IPS-18a (cell line): ENCODE measurements around the gene LDLRAD4.

Experiments used
- H3K27ac ChIP-seq: one replicate; pipeline ENCODE4 v1.5.1; 2013; ENCODE audit warnings: low read length
- H3K27me3 ChIP-seq: one replicate; pipeline ENCODE4 v1.6.1; 2013; ENCODE audit warnings: mild to moderate bottlenecking, low read length; ENCODE audit not compliant: control insufficient read depth, insufficient read depth
- H3K36me3 ChIP-seq: one replicate; pipeline ENCODE4 v1.6.1; 2013; ENCODE audit warnings: low read depth, low read length; ENCODE audit not compliant: control insufficient read depth
- H3K4me1 ChIP-seq: one replicate; pipeline ENCODE4 v1.6.1; 2013; ENCODE audit warnings: low read depth, low read length; ENCODE audit not compliant: control insufficient read depth
- H3K4me3 ChIP-seq: one replicate; pipeline ENCODE4 v1.5.1; 2013; ENCODE audit warnings: low read length
- H3K9ac ChIP-seq: one replicate; pipeline ENCODE4 v1.6.1; 2013; ENCODE audit warnings: mild to moderate bottlenecking, low read length, moderate library complexity
- H3K9me3 ChIP-seq: one replicate; pipeline ENCODE4 v1.6.1; 2013; ENCODE audit warnings: low read depth, low read length; ENCODE audit not compliant: control insufficient read depth

Gene LDLRAD4

DNA sequence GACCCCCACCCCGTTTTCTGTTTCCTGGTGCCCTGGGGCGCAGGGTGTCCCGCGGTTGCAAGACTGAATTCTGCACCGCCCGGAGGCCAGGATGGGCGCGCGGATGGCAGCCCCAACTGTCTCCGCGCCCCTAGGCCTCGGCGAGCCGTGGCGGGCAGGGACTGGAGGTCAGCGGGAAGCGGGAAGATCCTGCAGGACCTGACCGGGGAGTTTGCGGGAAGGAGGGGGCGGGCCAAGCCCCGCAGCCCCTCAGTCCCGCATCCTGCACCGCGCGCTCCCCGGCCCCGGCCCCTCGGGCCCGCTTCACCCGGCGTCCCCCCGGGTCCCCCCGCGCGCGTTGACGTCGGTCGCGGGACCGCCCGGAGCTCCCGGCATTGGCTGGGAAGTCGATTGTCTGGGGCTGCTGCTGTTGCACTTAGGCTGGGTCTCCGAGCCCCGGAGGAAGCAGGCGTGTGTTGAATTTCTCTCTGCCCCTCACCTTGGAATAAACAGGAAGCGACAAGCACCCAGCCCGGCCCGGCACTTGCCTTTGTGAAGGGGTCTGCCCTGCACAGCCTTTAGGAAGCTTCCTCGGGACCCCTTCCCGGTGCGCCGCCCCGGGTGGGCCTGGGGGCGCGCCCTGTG lies at the start of gene LDLRAD4:
Gene LDLRAD4 (plus strand): TSS at position 393 of the 624 bp plus-strand sequence.
- peaks cover 15% of the 10 kb centered on the region for H3K4me1 ChIP-seq
- H3K27ac ChIP-seq: no peak within 1 kb of the TSS
- H3K9ac ChIP-seq: no peak within 1 kb of the TSS
- H3K36me3 ChIP-seq: no peaks in the 10 kb centered on the region
- peaks cover 58% of the 10 kb centered on the region for H3K27me3 ChIP-seq
- H3K4me3 ChIP-seq: peak within 1 kb of the TSS; percentile 65
- no peaks in the 10 kb centered on the region for H3K9me3 ChIP-seq

DNA sequence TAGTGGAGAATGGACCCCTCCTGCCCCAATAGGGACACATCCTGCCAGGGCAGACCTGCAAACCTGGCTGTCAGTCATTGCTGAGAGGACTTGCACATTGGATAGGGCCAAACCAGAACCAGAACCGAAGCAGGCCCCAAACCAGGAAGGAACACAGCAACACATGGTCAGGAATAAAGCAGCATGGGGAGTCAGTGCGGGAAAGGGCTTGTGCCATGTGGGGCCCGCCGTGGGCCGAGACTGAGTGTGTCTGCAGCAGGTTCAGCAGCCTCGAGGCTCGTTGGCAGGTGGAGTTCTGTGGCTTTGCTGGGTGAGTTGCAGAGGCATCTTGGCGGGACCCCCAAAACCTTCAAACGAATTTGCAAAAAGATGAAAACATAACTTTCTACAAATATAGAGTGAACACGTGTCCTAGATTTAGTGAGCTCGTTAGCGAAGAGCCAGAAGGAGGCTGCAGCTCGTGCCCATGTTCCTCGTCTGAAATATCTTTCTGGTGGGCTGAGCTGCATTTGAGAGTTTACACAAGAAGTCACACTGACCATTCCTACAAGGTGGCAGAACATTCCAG lies 44.9 kb upstream of the LDLRAD4 start:
- H3K9ac ChIP-seq: no peak overlapping the region
- H3K27ac ChIP-seq: no peak overlapping the region
- no peaks in the 10 kb centered on the region for H3K36me3 ChIP-seq
- no peaks in the 10 kb centered on the region for H3K4me1 ChIP-seq
- H3K27me3 ChIP-seq: no peaks in the 10 kb centered on the region
- no peaks in the 10 kb centered on the region for H3K9me3 ChIP-seq
- no peak overlapping the region for H3K4me3 ChIP-seq

DNA sequence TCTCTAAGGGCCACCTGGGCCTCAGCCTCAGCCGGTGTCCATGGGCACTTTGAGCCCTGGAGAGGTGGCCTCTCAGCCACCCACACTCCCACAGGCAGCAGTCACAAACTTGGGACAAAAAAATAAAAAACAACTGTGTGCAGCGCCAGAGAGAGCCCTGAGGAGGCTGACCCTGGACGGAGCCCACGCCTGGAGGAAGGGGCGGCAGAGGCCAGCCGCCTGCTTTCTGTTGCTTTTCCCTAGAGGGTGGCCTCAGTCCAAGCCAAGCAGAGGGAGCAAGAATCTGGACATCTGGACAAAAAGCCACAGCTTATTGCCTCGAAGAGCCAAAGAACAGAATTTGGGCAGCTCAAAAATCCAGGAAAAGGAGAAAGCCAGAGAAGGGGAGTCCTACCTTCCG lies 43.3 kb upstream of the LDLRAD4 start:
- no peak overlapping the region for H3K27ac ChIP-seq
- H3K9ac ChIP-seq: no peak overlapping the region
- H3K4me3 ChIP-seq: no peak overlapping the region
- H3K36me3 ChIP-seq: no peaks in the 10 kb centered on the region
- H3K27me3 ChIP-seq: no peaks in the 10 kb centered on the region
- no peaks in the 10 kb centered on the region for H3K9me3 ChIP-seq
- H3K4me1 ChIP-seq: no peaks in the 10 kb centered on the region

DNA sequence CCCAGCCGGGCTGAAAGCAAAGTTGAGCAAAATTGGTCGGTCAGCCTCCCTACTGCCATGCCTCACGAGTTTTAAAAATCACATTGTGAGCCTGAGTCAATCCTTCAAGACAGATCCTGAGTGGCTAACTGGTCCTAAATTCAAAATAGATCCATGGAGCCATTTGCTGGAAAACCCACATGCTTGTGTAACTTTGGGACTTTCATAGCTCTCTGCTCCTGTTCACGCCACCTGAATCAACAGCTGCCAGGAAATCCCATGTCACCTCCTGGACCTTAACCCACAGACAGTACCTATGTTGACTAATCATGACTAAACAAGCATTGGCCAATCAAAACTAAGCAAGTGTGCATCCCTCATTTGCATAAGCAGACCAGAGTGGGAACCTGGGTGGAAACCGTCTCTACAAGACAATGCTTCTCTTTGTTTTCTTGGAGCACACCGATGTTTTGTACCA lies 42.8 kb upstream of the LDLRAD4 start:
- H3K9ac ChIP-seq: no peak overlapping the region
- H3K27me3 ChIP-seq: no peaks in the 10 kb centered on the region
- no peaks in the 10 kb centered on the region for H3K9me3 ChIP-seq
- H3K4me3 ChIP-seq: no peak overlapping the region
- H3K36me3 ChIP-seq: no peaks in the 10 kb centered on the region
- H3K27ac ChIP-seq: no peak overlapping the region
- H3K4me1 ChIP-seq: no peaks in the 10 kb centered on the region

DNA sequence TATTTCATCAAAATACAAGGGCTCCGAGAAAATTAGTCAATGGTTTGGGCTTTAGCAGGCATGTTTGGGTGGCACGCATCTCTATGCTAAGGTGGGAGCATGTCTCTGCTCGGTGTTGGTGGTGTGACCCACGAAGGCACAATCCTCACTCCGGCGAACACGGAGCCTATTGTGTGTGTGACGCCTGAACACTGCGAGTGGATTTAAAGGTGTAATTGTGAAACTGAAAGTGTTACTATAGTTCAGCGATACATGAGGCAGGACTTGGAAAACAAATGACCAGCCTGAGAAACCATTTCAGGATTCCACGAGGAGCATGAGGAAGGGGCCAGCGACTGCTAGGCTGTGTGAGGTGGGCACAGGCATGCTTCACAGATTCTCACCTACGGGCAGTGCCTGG lies 41.7 kb upstream of the LDLRAD4 start:
- no peaks in the 10 kb centered on the region for H3K27me3 ChIP-seq
- no peak overlapping the region for H3K4me3 ChIP-seq
- no peak overlapping the region for H3K27ac ChIP-seq
- H3K9me3 ChIP-seq: no peaks in the 10 kb centered on the region
- H3K4me1 ChIP-seq: no peaks in the 10 kb centered on the region
- H3K9ac ChIP-seq: no peak overlapping the region
- no peaks in the 10 kb centered on the region for H3K36me3 ChIP-seq

DNA sequence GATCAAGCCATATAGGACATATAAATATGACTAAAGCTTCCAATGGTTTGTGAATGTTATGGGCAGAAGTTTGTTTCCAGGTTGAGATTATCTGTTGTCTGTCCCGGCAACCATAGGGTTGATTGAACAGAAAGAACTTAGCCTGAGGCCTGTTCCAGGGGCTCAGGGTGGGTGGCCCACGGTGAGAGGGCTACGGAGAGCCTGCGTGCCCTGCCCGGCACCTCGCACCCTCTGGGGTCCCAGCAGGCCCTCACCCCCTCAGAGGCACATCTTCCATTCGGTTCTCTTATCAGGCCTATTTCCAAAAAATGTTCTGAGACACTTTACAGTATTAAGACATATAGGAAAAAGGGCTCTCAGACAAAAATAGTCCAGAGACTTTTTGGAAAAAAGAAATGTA lies 40.4 kb upstream of the LDLRAD4 start:
- H3K27ac ChIP-seq: no peak overlapping the region
- H3K4me1 ChIP-seq: no peaks in the 10 kb centered on the region
- no peaks in the 10 kb centered on the region for H3K36me3 ChIP-seq
- no peaks in the 10 kb centered on the region for H3K27me3 ChIP-seq
- no peak overlapping the region for H3K4me3 ChIP-seq
- no peaks in the 10 kb centered on the region for H3K9me3 ChIP-seq
- H3K9ac ChIP-seq: no peak overlapping the region

DNA sequence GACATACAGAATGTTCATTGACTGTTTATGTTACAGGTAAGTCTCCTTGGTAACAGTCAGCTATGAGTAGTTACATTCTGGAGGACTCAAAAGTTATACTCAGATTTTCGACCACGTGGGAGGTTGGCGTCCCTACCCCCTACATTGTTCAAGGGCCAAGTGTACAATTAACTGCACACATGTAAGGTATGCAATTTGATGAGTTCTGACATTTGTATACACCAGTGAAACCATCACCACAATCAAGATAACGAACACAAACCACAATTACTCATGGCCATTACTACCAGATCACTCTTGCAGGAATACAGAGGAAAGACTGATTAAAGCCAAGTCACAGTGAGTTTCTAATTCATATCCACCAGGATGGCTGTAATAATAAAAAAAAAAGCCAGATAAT lies 39.6 kb upstream of the LDLRAD4 start:
- Histone ChIP-seq H3K36me3 (no peaks in the 10 kb centered on the region), H3K9ac (no peak overlapping the region), H3K27me3 (no peaks in the 10 kb centered on the region), H3K4me3 (no peak overlapping the region), H3K9me3 (no peaks in the 10 kb centered on the region), H3K27ac (no peak overlapping the region), H3K4me1 (no peaks in the 10 kb centered on the region)

DNA sequence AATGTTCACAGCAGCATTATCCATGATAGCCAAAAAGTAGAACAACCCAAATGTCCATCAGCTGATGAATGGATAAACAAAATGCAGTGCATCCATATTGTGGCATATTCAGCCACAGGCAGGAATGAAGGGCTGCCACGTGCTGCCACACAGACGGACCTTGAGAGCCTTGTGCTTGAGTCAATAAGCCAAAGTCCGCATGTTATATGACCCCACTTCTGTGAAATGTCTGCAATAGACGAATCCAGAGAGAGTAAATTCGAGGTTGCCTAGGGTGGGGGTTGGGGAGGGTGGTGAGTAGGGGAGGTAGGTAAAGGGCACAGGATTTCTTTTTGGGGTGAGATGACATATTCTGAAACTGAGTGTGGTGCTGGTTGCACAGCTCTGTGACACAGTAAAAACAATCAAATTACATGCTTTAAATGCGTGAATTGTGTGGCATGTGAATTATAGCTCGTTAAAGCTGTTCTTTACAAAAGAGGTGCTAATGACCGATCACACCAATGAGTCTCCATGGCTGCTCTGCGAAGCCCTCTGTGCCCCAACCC lies 38.9 kb upstream of the LDLRAD4 start:
- H3K27ac ChIP-seq: no peak overlapping the region
- no peaks in the 10 kb centered on the region for H3K36me3 ChIP-seq
- H3K4me3 ChIP-seq: no peak overlapping the region
- no peaks in the 10 kb centered on the region for H3K4me1 ChIP-seq
- H3K9ac ChIP-seq: no peak overlapping the region
- no peaks in the 10 kb centered on the region for H3K9me3 ChIP-seq
- no peaks in the 10 kb centered on the region for H3K27me3 ChIP-seq

DNA sequence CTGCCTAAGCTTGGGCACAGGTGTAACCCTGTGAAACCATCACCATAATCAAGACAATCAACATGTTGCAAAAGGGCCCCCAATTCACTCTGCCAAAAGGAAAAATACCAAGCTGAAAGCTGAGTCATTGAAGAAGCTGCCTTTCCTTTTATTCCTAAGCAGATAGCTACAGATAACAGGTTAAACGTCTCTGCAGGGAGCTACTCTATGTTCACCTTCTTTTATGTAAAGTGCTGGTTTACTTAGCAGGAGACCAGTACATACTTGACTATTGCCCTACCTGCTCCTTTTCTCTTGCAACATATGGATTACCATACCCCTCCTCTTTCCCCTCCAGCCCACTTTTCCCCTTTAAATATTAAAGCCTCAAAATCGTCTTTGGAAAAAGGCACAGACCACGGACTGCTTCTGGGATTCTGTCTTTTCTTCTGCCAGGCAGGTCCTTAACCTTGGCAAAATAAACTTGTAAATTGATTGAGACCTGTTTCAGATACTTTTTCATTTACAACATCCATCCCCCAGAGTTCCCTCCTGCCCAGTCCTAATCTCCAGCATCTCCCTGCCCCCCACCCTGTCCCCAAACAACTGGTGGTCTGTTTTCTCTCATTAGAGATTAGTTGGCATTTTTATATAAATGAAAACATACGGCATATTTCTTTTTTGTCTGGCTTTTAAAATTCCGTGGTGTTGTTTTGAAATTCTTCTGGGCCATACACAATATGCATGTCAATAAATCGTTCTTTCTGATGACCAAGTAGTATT lies 37.8 kb upstream of the LDLRAD4 start:
- no peaks in the 10 kb centered on the region for H3K4me1 ChIP-seq
- no peak overlapping the region for H3K4me3 ChIP-seq
- no peaks in the 10 kb centered on the region for H3K9me3 ChIP-seq
- H3K27me3 ChIP-seq: no peaks in the 10 kb centered on the region
- H3K36me3 ChIP-seq: no peaks in the 10 kb centered on the region
- no peak overlapping the region for H3K9ac ChIP-seq
- no peak overlapping the region for H3K27ac ChIP-seq

DNA sequence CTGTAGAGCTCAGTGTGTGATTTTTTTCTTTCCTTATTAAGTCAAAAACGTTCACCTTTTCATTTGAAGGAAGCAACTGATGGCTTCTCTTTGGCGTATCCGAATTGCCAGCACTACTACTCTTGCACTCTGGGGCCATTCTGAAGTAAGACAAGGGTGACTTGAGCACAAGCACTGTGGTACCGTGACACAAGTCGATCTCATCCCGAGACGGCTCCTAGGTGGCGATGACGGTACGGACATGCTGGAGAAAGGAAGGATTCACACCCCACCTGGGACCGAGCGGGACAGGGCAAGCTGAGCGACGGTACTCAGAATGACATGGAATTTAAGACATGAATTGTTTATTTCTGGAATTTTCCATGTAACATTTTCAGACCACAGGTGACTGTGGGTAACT lies 36.8 kb upstream of the LDLRAD4 start:
- H3K27ac ChIP-seq: no peak overlapping the region
- H3K9me3 ChIP-seq: no peaks in the 10 kb centered on the region
- H3K4me3 ChIP-seq: no peak overlapping the region
- H3K4me1 ChIP-seq: no peaks in the 10 kb centered on the region
- H3K9ac ChIP-seq: no peak overlapping the region
- no peaks in the 10 kb centered on the region for H3K36me3 ChIP-seq
- no peaks in the 10 kb centered on the region for H3K27me3 ChIP-seq

DNA sequence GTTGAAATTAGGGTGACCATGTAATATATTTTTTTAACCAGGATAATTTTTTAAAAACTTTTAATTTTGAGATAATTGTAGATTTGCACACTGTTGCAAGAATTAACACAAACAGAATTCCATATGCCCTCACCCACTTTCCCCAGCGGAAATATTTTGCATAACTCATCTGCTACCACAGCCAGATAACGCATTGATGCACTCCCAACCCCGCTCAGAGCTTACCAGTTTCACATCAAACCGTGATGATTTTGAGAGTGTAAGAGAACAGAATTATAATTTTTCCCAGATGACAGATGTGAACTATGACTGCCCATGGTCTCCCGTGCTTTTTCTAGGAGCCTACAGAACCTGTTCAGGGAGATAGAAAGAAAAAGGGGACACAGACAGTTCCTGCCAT lies 35.2 kb upstream of the LDLRAD4 start:
- Histone ChIP-seq H3K4me3 (no peak overlapping the region), H3K27me3 (no peaks in the 10 kb centered on the region), H3K4me1 (no peaks in the 10 kb centered on the region), H3K9ac (no peak overlapping the region), H3K27ac (no peak overlapping the region), H3K9me3 (no peaks in the 10 kb centered on the region), H3K36me3 (no peaks in the 10 kb centered on the region)
